MM.1S (cell line): Measurements from ENCODE around the gene DLX6.

ENCODE experiments used
- DNase-seq: peaks from one replicate; pipeline ENCODE4 v3.0.0-alpha.2; 2015
- H2AFZ ChIP-seq: fragments of 300-600 bp; sonication (generic); 2 replicates; pipeline ENCODE4 v1.6.0; 2016; ENCODE audit warnings: antibody characterized with exemption, low read length
- H3F3A ChIP-seq: fragments of 300-600 bp; sonication (generic); 2 replicates; pipeline ENCODE4 v1.6.1; 2016; ENCODE audit warnings: mild to moderate bottlenecking, antibody characterized with exemption, low read length, moderate library complexity, mixed read lengths; ENCODE audit not compliant: insufficient read depth
- H3K27ac ChIP-seq: fragments of 300-600 bp; sonication (generic); 2 replicates; pipeline ENCODE4 v1.5.1; 2016; ENCODE audit warnings: mild to moderate bottlenecking, low read length
- H3K27me3 ChIP-seq: fragments of 300-600 bp; sonication (generic); replicated peaks from 2 replicates; pipeline ENCODE4 v1.6.0; 2016; ENCODE audit warnings: low read length; ENCODE audit not compliant: insufficient read depth
- H3K36me3 ChIP-seq: fragments of 300-600 bp; sonication (generic); replicated peaks from 2 replicates; pipeline ENCODE4 v1.6.1; 2016; ENCODE audit warnings: mild to moderate bottlenecking, low read length, mixed read lengths; ENCODE audit not compliant: insufficient read depth
- H3K4me1 ChIP-seq: fragments of 300-600 bp; sonication (generic); 2 replicates; pipeline ENCODE4 v1.6.1; 2016; ENCODE audit warnings: low read length, mixed read lengths
- H3K4me2 ChIP-seq: fragments of 300-600 bp; sonication (generic); 2 replicates; pipeline ENCODE4 v1.6.0; 2016; ENCODE audit warnings: low read depth, low read length
- H3K4me3 ChIP-seq: fragments of 300-600 bp; sonication (generic); 2 replicates; pipeline ENCODE4 v1.5.1; 2016; ENCODE audit warnings: low read length, mixed read lengths
- H3K79me2 ChIP-seq: fragments of 300-600 bp; sonication (generic); 2 replicates; pipeline ENCODE4 v1.6.1; 2016; ENCODE audit warnings: mixed run types, low read length, mixed read lengths
- H3K9ac ChIP-seq: fragments of 300-600 bp; sonication (generic); 2 replicates; pipeline ENCODE4 v1.6.1; 2016; ENCODE audit warnings: low read length, mixed read lengths
- H3K9me2 ChIP-seq: fragments of 300-600 bp; sonication (generic); replicated peaks from 2 replicates; pipeline ENCODE4 v1.6.1; 2016; ENCODE audit warnings: mild to moderate bottlenecking, low read length, mixed read lengths; ENCODE audit not compliant: insufficient read depth
- H3K9me3 ChIP-seq: fragments of 300-600 bp; sonication (generic); replicated peaks from 2 replicates; pipeline ENCODE4 v1.6.1; 2016; ENCODE audit warnings: mild to moderate bottlenecking, low read length, mixed read lengths; ENCODE audit not compliant: insufficient read depth
- H4K20me1 ChIP-seq: fragments of 300-600 bp; sonication (generic); 2 replicates; pipeline ENCODE4 v1.6.1; 2016; ENCODE audit warnings: mild to moderate bottlenecking, low read length, moderate library complexity, mixed read lengths; ENCODE audit not compliant: insufficient read depth
- EZH2 ChIP-seq: fragments of 300-600 bp; sonication (generic); optimal IDR thresholded peaks from 2 replicates; pipeline ENCODE3; 2017; ENCODE audit warnings: low read depth, mild to moderate bottlenecking, antibody characterized with exemption, low read length, mixed read lengths
- EZH2phosphoT487 ChIP-seq: fragments of 300-600 bp; sonication (generic); IDR thresholded peaks from 2 replicates; pipeline ENCODE4 v1.6.1; 2018; ENCODE audit warnings: antibody characterized with exemption, low read length
- TF ChIP-seq, protein P1 (sequence below): fragments of 300-600 bp; sonication (generic); IDR thresholded peaks from 2 replicates; pipeline ENCODE4 v1.5.1; 2016; ENCODE audit warnings: antibody characterized with exemption, low read length, mixed read lengths

DLX6 gene

DNA sequence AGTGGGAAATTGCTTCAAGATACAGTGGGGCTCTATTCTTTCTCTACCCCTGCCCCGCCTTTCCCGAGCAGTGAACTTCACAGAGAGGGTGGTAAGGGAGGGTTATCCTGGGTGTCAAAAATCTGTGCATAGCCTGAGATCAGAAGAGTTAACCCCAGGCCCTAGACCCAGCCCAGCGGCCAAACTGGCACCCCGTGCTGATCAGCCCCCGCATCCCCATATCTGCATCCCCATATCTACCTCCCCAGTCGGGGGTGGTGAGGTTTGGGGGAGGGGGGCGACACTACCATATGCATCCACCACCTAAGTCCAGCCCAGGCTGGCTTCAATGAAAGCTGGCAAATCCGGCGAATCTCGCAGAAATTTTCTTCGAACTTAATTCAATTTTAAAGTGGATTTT is 7.0 kb upstream of the DLX6 start:
- H3K4me2 ChIP-seq, result no peak overlapping the region
- H3K27ac ChIP-seq, result no peak overlapping the region
- H3K4me3 ChIP-seq, result no peak overlapping the region
- no peak overlapping the region for H2AFZ ChIP-seq
- H3F3A ChIP-seq, result no peaks in the 10 kb centered on the region
- H3K9me3 ChIP-seq, result no peaks in the 10 kb centered on the region
- H3K9me2 ChIP-seq, result no peaks in the 10 kb centered on the region
- no peaks in the 10 kb centered on the region for H3K79me2 ChIP-seq
- TF ChIP-seq, protein P1, sequence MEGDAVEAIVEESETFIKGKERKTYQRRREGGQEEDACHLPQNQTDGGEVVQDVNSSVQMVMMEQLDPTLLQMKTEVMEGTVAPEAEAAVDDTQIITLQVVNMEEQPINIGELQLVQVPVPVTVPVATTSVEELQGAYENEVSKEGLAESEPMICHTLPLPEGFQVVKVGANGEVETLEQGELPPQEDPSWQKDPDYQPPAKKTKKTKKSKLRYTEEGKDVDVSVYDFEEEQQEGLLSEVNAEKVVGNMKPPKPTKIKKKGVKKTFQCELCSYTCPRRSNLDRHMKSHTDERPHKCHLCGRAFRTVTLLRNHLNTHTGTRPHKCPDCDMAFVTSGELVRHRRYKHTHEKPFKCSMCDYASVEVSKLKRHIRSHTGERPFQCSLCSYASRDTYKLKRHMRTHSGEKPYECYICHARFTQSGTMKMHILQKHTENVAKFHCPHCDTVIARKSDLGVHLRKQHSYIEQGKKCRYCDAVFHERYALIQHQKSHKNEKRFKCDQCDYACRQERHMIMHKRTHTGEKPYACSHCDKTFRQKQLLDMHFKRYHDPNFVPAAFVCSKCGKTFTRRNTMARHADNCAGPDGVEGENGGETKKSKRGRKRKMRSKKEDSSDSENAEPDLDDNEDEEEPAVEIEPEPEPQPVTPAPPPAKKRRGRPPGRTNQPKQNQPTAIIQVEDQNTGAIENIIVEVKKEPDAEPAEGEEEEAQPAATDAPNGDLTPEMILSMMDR, result no peak
- no peak for TF ChIP-seq EZH2
- TF ChIP-seq EZH2phosphoT487, result no peak
- no peak for DNase-seq
- no peaks in the 10 kb centered on the region for H4K20me1 ChIP-seq
- H3K9ac ChIP-seq, result no peak overlapping the region
- no peaks in the 10 kb centered on the region for H3K27me3 ChIP-seq
- H3K4me1 ChIP-seq, result no peaks in the 10 kb centered on the region
- H3K36me3 ChIP-seq, result no peaks in the 10 kb centered on the region

DNA sequence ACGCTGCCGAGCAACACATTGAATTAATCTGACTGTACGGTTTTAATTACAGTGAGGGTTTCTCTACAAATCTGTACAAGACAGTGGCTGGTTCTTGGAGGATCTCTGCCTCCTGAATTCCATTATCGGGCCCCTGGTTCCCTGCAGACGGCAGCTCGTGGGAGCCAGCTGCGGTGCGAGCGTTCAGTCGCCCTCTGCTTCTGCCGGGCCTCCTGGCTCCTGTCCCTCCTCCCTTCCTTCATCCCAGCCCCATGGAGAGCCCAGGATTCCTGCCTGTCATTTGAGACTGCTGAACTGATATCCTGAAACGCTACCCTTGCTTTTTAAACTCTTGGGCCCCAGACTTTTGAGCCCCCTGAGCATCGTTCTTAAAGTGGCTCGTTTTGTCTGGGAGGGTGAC is 6.6 kb upstream of the DLX6 start:
- Histone ChIP-seq H3K36me3 (no peaks in the 10 kb centered on the region), H3K27me3 (no peaks in the 10 kb centered on the region), H3K79me2 (no peaks in the 10 kb centered on the region), H3K4me1 (no peaks in the 10 kb centered on the region), H2AFZ (no peak overlapping the region), H3K4me2 (no peak overlapping the region), H3K4me3 (no peak overlapping the region), H3K9me3 (no peaks in the 10 kb centered on the region), H4K20me1 (no peaks in the 10 kb centered on the region), H3K9me2 (no peaks in the 10 kb centered on the region), H3F3A (no peaks in the 10 kb centered on the region), H3K27ac (no peak overlapping the region), H3K9ac (no peak overlapping the region)
- TF ChIP-seq EZH2phosphoT487 (no peak), EZH2 (no peak)
- TF ChIP-seq, protein P1, result no peak
- DNase-seq, result no peak

DNA sequence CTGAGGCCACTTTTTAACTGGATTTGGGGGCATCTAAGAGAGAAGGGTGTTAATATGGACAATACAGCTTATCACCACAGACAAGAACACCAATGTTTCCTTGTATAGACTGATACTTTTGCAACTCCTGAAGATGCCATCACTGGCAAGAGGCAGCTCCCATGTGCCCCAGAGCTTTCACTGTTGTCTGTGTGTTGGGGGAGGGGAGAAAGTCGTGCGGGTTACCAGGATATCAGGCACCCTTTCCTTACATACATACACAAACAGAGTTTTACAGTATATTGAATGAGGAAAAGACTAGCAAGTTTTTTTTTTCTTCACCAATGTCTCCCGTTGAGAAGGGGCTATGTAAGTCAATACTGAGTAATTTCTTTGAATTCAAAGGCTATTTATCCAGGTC is 4.1 kb upstream of the DLX6 start:
- no peak overlapping the region for H3K4me3 ChIP-seq
- no peaks in the 10 kb centered on the region for H3K9me2 ChIP-seq
- no peak overlapping the region for H2AFZ ChIP-seq
- H3K9me3 ChIP-seq, result no peaks in the 10 kb centered on the region
- no peaks in the 10 kb centered on the region for H3K4me1 ChIP-seq
- no peaks in the 10 kb centered on the region for H3F3A ChIP-seq
- H3K9ac ChIP-seq, result no peak overlapping the region
- no peak overlapping the region for H3K27ac ChIP-seq
- H4K20me1 ChIP-seq, result no peaks in the 10 kb centered on the region
- no peaks in the 10 kb centered on the region for H3K27me3 ChIP-seq
- no peaks in the 10 kb centered on the region for H3K36me3 ChIP-seq
- no peak for TF ChIP-seq EZH2
- TF ChIP-seq, protein P1, result no peak
- no peak for TF ChIP-seq EZH2phosphoT487
- no peak for DNase-seq
- no peak overlapping the region for H3K4me2 ChIP-seq
- no peaks in the 10 kb centered on the region for H3K79me2 ChIP-seq
